Activated CD4-positive, CD25-positive, alpha-beta regulatory T cell (primary cell): ENCODE measurements around the gene SGCD.
"Not testable (repeated sequence)": the region's sequence is repeated elsewhere in the genome, so short reads cannot be mapped to it uniquely, and the experiment has no call there.

Experiments
- DNase-seq, 4 experiments: peaks; one replicate each; lab custom pipeline; 2025; lab: John Stamatoyannopoulos, UW

The SGCD gene

DNA sequence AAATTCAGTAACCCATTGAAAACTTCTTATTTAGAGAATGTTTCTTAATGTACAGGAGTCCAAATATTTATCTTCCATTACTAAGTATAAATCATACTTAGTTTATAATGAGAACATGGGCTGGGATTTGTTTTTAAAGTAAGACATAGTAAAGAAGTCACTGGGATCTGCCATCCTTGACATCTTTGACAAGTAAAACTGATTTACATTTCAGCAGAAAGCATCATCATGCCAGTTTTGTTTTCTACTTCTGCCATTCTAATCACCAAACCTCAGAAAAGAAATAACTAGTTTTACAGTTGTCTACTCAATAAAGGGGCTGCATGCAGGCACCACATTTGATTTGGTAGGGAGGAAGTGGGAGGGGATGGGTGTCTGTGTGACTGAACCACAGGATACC lies 301.5 kb downstream of the SGCD start:
- no peak for DNase-seq

GRCh38 chr5:156631005-156631404 lies 304.0 kb downstream of the SGCD start:
- DNase-seq, result no peak

DNA sequence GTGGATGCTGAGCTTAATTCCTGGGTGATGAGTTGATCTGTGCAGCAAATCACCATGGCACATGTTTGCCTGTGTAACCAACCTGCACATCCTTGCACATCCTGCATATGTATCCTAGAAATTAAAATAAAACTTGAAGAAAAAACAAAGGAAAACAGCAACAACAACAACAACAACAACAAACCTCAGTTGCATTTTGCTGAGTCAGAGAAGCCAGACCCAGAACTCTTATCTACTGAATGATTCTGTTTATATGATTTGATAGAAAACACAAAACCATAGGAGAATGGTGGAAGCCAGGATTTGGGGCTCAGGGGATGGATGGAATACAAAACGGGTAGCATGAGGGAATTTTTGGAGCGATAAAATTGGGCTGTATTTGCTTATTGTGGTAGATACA lies 307.3 kb downstream of the SGCD start:
- no peak for DNase-seq

DNA sequence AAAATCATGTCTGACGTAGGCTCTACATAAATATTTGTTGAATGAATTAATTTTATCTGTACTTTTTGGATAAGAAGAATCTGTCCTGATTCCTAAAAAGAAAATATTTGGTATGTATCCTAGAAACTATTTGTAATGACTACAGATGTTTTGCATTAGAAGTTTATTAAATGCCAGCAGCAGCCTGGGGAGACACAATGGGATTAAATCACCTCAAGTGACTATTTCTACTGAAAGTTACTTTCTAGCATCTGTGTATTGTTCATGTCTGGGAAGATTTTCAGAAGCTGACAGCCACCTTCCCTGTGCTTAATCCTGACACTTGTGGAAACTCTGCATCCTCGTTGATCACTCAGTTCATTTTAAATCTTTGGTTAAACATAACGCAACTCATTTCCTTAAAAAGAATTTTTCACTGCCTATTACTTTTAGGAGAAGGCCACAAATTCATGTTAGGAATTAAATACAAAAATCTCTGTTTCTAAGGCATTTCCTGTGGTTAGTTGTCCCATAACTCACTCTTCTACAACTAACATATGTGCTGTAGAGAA lies 313.8 kb downstream of the SGCD start:
- DNase-seq, result no peak

- DNase-seq, result no peak
These were observed 314.7 kb downstream of the SGCD start for GRCh38 chr5:156641686-156642085.

DNA sequence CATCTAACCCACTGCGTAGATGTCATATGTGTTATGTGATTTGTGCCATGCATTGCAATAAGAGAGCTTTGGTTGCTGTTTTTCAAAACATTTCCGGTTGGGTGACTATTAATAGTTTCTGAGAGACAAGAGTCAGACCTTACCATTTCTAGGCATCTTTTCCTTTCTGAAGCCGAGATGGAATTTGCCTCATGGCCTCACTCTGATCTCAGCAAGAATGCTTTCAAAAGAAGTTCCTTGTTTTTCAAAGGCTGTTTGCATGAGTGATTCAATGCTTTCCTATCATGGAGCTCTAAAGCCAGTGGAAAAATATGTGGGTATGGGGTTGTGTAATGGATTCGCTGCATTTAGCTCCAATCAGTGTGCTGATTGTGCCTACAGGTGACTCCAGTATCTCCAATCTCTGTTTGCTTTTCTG lies 320.1 kb downstream of the SGCD start:
- DNase-seq, result no peak

DNA sequence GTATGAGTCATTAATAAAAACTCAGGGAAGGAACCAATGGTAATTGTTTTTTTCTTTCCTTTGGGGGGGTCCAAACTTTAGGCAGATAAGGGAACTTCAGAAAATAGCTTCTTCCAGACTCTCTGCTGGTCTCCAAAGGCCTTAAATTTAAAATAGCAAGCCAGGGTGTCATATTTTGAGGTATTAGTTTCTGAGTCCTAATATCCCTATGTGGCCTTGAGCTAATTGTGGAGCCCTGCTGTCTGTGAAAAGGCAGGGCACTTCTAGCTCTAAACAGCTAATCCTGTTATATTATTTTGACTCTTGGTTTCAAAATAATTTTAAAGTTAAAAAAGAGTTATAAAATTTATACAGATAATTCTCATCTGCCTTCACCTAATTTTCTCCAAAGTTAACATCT lies 327.5 kb downstream of the SGCD start:
- DNase-seq, result no peak

DNA sequence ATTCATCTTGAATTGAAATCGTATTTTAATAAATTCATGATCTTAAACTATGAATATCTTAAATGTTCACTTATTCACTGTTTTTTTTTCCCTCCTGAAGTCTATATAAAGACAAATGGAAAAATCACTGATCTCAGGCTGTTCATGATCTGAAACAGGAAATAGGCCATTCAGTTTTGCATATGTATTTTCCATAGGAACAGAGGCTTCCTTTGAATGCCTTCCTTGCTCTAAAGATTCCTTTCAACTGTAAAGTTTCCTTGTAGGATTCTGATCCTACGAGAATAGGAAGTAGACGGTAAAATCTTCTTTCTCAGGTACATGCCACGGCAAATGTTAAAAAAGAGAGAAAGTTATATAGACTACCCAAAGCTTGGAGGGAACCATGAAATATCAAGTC lies 328.8 kb downstream of the SGCD start:
- no peak for DNase-seq

- not testable (repeated sequence) for DNase-seq
These were observed 337.9 kb downstream of the SGCD start for GRCh38 chr5:156664832-156665231.

GRCh38 chr5:156666686-156667085 lies 339.7 kb downstream of the SGCD start:
- DNase-seq, result not testable (repeated sequence)

- no peak for DNase-seq
These were observed 340.7 kb downstream of the SGCD start for GRCh38 chr5:156667616-156668015.

DNA sequence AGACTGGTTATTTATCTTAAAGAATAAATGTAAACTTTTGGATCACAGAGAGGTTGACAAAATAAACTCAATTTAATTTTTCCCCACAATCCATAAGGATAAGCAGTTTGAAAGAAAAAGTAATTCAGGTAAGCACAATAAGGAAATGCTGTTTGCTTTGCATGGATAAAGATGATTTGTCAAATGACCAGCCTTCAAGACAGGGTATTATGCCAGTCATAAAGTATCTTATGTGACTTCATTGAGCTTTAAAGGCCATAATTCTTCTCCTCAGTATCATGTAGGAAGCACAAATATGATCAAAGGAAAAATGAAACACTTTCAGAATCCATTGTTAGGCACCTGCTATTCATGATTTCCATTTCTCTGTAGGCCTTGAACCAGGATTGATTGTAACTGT lies 342.5 kb downstream of the SGCD start:
- DNase-seq, result no peak

DNA sequence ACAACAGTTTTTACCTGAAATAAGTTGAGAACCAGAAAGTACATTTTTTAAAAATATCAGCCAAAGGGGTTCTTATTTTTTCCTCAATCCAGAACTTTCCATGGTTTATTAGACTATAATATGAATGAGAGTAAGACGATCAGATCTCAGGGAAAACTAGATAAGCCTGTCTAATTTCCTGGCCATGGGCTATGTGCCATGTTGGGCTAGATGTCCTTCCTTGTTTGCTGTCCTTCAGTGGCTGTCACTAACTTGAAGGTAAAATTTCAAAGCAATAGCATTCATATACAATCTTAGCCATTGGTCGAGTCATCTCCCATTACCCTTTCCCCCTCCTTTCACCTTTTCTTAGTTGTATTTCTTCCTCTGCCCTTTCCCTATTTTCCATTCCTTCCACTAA lies 343.7 kb downstream of the SGCD start:
- DNase-seq, result no peak

GRCh38 chr5:156675395-156675794 lies 348.4 kb downstream of the SGCD start:
- no peak for DNase-seq

DNA sequence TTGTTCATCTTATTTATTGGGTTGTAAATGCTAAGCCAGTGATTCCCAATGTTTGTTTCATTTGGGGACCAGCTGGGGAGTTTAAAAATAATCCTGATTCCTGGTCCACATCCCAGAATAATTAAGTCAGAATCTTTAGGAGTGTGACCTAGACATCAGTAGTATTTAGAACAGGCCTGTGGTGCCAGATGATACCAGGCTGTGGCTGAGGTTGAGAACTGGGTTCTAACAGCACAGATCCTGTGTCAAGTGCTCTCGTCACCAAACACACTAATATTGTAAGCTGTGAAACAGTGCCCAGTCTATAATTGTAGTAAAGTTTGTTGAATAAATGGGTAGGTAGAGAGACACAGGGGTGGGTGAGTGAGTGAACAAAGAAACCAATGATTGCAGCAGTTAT lies 351.0 kb downstream of the SGCD start:
- no peak for DNase-seq

DNA sequence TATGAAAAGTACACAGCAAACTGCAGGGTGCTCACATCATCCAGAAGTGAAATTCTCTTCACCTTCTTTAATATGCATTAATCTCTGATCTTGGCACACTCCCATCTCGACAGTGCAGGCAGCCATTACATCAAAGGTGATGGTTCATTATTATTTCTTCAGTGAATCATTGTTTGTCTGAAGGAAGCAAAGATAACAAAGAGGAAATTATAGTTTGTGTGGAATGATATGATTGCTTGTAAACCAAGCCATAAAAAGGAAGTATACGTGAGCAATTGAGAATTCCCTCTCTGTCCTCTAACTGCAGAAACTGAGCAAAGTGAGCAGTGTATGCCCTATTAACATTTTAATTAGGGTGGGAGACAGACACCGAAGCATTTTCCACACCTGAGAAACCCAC lies 351.5 kb downstream of the SGCD start:
- no peak for DNase-seq

DNA sequence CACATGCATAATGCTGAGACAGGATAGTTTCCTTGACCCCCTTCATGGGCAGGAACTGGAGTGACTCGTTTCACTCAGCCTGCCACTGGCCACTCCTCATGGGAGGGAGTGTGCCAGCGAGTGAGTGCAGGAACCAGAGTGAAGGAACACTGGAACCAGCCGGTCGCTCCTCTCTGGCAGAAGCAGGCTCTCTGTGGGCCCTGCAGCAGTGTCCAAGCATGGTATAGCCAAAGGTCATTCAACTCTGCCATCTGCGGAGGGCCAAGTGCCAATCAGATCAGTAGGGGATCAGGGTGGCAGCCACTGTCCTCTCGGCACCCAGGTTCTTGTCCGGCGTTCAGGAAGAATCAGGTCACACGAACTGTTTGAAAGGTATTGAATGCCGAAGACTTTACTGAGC lies 353.9 kb downstream of the SGCD start:
- DNase-seq, result no peak

DNA sequence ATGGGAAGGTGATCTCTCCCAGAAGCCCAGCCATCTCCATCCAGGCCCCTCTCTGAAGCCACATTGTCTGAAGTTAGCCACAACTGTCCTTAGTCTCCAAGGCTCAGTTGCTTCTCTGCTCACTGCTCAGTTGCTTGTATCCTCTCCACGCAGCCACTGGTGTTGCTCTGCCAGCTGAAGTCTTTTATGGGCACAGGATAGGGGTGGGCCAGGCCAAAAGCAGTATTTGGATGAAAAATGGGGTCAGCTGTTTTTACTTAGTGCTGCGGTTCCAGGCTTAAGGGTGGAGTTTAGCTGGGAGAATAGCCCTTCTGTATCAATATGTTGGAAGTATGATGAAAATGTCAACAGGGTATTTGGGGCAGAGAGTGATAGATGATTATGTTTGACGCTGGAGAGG lies 354.3 kb downstream of the SGCD start:
- DNase-seq, result no peak

GRCh38 chr5:156682971-156683370 lies 356.0 kb downstream of the SGCD start:
- DNase-seq, result no peak

DNA sequence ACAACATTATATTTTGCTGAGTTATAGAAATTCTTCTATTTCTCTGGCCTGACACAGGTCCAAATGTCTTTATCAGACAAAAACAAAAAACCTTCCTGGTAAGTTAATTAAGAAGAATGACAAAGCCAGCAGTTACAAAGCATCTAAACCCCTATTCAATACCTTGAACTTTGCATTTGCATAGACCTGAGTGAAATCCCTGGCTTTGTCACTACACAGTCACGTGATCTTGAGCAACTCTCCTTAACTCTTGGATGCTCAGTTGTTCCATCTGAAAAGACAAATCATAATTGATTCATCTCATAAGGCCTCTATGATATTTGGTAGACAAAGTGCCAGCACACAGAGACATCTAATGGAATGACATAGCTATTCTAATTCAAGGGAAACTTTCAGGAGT lies 356.5 kb downstream of the SGCD start:
- no peak for DNase-seq

- no peak for DNase-seq
These were observed 357.3 kb downstream of the SGCD start for GRCh38 chr5:156684216-156684615.

DNA sequence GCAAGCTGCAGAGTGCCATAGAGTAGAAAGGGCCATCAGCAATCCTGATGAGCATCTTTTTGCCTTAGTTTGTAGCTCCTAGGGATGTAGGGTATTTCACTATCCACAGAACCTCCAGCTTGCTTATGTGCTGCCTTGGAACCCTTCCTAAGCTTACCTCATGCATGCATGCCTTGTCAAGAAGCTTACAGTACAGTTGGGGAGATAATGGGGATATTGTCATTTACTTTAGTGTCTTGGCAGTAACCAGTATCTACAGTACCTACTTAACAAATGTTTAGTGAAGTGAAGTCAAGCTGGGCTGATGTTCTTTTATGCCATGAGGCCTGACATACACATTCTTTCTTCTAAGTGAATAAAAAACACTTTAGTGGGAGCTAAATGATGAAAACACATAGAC lies 358.5 kb downstream of the SGCD start:
- no peak for DNase-seq

GRCh38 chr5:156686380-156686779 lies 359.4 kb downstream of the SGCD start:
- no peak for DNase-seq

GRCh38 chr5:156686796-156687195 lies 359.8 kb downstream of the SGCD start:
- no peak for DNase-seq

- no peak for DNase-seq
These were observed 360.6 kb downstream of the SGCD start for GRCh38 chr5:156687514-156687913.
